Activated CD8-positive, alpha-beta memory T cell treated with anti-CD3 and anti-CD28 coated beads, Interleukin-2, amount 50 U/mL, for 48 hours (primary cell): Measurements from ENCODE around the gene ATG10.
"Not testable (repeated sequence)": the region's sequence is repeated elsewhere in the genome, so short reads cannot be mapped to it uniquely, and the experiment has no call there.

Experiments used
- DNase-seq: peaks from one replicate; pipeline ENCODE4 v3.0.0-alpha.2; 2020

Gene ATG10

GRCh38 chr5:81971712-81972491 is at the start of gene ATG10:
Gene ATG10 (plus strand): TSS chr5:81972023. CDS start chr5:81987571, 15,548 bp downstream.
- DNase-seq: peak; percentile 93

GRCh38 chr5:81922854-81923279 is 49.0 kb upstream of the ATG10 start:
- no peak for DNase-seq

DNA sequence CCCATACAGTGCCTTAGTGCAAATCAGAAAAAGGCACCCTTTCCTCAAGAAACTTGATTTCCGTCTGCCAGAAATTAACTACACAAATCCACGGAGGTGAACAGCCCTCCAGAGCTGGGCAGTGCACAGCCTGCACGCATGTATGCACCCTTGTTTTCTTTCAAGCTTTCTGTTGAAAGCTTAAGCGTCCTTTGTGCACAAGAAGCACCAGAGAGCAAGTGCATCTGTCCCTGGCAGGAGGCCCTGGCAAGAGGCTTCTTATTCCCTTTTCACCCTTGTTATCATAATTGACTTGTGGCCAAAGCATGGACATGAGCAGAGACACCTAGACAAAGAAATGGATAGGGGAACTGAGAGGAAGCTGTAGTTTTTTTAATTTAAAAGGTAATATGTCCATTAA is 47.4 kb upstream of the ATG10 start:
- DNase-seq: no peak

DNA sequence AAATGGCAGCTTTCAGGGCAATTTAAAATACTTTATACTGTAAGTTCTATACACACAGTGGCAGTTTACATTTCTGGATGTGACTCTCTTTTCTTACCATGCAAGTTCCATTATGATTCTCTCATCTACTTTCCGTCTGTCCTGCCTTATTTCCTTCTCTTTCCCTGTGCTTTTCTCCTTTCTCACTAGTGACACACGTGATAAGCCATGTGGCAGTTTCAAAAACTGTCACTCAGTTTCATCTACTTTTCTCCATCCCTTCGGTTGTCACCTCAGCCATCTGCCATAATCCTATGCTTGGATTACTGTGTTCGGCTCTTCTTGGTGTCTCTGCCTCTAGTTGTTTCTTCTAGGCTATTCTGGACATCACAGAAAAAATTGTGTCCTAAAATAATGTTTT is 46.8 kb upstream of the ATG10 start:
- no peak for DNase-seq

DNA sequence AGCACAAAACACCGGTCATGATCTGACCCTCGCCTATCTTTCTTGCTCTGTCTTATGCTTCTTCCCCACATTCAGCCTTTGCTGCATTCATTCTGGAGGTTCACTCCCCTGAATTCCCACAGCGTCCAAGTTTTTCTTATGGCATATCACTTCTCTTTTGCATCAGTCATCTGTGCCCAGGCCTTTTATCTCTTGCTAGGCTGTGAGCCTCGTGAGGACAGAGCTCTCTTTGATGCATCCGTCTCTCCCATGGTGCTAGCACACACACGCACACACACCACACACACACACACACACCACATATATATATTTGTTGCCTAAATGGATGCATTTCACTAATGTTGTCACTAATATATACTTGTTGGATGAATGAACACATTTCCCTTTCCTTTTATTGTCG is 45.8 kb upstream of the ATG10 start:
- no peak for DNase-seq

DNA sequence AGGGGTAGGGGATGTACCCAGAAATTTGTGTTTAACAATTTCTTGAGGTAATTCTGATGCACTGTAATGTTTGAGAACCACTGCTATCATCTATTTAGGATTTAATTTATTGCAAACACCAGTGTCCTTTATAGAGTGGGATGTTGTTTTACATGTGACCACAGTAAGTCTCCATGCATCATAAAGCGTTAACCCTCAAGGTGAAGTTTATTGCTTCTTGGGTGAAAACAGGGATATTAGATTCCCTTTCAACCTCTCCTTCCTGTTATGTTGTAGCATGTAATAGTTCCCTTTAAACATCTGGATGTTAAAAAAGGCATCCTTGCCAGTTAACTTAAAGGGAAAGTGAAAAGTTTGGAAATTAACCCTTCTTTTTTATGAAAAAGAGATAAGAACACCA is 35.8 kb upstream of the ATG10 start:
- DNase-seq: no peak

DNA sequence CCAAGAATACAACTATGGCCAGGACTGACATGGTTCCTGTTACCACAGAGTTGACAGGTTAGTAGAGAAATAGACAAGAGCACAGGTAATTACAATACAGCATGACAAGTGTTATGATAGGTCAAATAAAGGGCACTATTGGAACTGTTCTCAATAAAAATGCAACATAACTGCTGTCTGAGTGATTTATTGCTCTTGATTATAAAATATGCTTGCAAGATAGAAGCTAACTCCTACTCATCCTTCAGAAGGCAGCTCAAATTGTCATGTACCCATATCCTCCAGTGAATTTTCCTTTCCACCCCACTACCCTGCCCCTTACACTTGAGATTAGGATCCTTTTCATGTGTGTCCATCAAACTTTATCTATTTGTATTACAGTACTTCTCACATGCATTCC is 35.1 kb upstream of the ATG10 start:
- no peak for DNase-seq

DNA sequence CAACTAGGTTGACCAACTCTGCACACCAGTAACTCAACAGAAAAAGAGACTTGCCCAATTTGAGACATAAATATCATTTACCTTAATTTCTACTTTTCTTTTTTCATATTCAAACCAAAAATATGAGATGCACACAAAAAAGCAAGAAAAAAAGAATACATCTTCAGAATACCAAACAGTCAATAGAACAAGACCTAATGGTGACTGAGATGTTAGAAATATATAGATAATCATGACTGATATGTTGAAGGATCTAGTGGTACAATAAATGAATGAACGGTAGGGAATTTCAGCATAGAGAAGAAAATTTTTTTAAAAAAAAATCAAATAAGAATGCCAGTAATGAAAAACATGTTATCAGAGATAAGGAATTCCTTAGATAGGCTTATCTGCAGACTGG is 29.1 kb upstream of the ATG10 start:
- no peak for DNase-seq

DNA sequence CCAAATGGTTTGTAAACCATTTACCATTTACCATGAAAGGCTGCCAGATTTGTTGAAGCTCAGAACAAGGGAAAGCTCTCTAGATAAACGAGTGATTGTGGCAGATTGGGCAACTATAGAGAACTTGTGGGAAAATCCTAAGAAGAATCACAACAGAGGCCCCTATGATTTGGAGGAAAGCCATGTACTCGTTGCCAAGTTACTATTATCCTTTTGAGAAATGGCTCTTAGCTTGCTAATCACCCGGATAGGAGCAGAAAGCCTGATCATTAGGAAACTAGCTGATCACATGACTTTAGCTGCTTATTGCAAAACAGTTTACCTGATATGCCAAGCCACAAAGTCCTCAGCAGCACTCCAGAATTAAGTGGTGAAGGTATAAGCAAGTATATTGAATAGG is 23.5 kb upstream of the ATG10 start:
- no peak for DNase-seq

DNA sequence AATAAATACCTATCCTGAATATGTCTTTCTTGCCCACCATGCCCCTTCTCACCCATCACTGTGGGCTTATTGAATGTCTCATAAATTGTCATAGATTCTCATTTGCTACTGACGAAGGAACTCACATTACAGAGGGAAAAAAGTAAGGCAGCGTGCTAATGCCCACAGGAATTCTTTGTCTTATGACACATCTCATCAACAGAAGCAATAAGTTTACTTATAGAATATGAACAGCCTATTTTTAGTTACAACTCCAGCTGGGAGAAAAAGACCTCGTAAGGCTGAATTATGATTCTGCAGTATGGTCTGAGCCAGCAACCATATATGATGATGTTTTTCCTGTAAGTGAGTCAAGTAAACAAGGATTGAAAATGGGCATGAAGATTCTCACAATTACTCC is 22.4 kb upstream of the ATG10 start:
- DNase-seq: no peak

DNA sequence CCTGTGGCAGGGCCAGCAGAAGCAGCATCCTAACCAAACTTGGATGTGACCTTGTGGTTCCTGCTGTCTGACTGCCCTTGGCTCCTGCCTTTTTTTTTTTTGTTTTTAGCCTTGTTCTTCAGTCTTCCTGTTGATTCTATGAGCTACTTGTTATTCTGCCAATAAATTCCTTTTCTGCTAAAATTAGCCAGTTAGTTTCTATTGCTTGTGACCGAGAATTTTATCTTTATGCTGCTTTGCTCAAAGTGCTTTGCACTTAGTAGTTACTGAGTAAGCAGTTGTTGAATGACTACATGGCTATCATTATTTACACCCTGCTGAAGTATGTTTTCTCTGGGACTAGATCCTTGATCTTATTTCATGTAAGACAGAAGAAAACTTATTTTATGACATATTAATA is 20.8 kb upstream of the ATG10 start:
- DNase-seq: no peak

- DNase-seq: not testable (repeated sequence)
Observed at GRCh38 chr5:81954796-81955195, 17.0 kb upstream of the ATG10 start.

DNA sequence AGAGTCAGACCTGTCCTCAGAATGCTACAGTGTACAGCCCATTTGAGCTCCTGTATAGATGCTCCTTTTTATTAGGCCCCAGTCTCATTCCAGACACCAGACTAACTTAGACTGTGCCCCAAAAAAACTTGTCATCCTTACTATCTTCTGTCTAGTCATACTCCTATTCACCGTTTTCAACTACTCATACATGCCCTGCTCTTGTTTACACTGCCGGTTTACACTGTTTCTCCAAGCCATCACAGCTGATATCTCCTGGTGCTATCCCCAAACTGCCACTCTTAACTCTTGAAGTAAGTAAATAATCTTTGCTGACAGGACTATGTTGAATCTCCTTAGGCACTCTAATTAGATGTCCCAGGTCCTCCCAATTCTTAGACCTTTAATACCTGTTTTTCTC is 13.7 kb upstream of the ATG10 start:
- not testable (repeated sequence) for DNase-seq

DNA sequence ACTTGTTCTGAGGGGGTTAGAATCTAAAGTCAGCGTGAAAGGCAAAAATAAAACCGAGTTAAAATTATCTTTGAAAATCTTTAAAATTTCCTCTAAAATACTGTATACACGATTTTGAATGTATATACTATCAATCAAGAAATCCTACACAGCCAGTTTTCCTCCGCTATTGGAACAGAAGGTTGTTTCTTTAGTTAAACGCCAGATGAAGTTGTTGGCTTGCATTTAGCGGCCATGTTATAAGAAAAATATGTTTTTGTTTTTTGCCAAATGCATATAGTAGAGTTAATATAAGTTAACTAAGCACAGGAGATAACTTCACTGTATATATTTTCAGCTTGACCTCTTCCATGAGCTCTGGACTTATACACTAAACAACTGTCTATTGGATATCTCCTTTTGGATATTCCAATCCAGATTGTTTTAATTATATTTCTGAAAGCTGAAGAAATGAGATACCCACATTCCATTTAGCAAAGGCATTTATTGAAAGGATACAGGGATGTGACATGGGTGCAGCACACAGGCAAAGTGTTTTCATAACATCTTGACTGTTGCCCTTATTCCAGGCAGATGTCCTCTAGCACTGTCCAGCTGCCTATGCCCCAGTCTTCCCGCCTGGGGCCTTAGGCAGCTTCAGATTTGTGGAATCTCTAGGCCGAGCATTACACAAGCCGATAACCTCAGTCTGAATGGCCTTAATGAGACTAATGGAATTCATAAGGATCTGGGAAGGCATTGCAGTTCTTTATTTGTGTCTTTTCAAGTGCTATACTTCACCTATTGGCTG is 10.0 kb upstream of the ATG10 start:
- no peak for DNase-seq

GRCh38 chr5:81963544-81963943 is 8.3 kb upstream of the ATG10 start:
- no peak for DNase-seq

GRCh38 chr5:81965524-81965923 is 6.3 kb upstream of the ATG10 start:
- DNase-seq: no peak

DNA sequence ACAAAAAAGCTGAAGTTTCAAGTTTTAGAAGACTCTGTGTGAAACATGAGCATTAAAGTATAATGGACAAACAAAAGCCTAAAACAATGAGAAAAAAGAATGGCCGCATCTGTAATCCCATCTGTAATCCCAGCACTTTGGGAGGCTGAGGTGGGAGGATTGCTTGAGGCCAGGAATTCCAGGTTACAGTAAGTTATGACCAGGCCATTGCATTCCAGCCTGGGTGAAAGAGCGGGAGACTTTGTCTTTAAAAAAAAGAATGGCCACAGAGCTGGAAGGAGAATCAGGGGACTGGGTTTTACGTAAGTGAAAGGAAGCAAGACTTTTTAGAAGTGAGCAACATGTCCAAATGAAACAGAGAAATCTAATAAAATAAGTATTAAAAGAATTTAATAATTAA is 2.6 kb upstream of the ATG10 start:
- no peak for DNase-seq

- no peak for DNase-seq
Observed at GRCh38 chr5:81969912-81970311, 1.9 kb upstream of the ATG10 start.

DNA sequence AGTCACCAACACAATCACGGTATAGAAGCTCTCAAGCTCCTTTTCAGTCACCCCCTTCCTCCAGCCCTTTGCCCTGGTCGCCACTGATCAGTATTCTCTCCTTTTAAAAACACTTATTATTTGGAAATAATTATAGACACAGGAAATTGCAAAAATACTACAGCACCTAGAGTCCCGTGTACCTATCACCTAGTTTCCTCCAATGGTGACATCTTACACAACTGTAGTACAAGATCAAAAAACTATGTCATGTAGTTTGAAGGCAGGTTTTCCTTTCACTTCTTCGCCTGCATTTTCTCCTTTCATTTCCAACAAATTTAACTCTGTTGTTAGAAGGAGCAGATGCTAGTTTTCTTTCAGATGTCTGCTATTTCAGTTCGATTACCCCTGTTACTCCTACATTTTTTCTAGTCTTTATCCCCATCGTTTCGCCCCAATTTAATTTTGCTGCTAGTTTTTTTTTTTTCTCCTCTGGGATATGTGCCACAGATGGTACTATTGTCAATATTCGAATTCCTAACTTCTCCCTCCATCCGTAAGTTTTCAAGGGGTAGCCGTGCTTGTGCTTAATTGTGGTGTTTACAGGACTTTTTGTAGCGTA is 612 bp upstream of the ATG10 start:
- DNase-seq: no peak

- no peak for DNase-seq
Observed at GRCh38 chr5:81972492-81972783, 615 bp downstream of the ATG10 start.

- no peak for DNase-seq
Observed at GRCh38 chr5:81980160-81980559, 8.3 kb downstream of the ATG10 start.

DNA sequence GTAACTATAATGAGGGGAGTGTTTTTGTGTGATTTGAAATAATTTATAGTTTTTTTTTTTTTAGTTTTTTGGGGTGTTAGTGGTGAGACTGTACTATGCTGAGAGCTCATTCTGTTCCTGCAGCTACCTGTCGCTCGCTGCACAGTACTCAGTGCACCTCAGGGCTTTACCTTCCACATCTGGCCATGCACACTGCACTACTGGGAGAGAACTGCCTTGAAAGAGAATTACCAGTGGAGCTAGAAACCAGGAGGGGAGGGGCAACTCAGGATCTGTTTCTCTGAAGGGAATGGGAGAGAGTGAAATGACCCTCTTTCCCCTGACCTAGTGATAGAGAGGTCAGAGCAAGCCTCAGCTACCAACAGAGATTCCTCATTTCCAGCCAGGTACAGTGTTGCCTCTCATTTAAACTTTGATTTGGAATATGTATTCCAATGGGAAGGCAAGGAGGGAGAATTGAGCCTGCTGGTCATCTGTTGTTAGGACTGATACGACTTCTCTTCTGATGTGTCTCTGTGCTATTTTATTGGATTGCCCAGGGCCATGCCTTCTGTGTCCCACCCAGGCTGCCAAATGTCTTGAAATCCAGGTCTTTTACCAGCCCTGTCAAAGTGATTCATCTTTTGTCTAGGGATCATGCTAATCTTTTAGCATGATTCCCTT is 8.9 kb downstream of the ATG10 start:
- no peak for DNase-seq

DNA sequence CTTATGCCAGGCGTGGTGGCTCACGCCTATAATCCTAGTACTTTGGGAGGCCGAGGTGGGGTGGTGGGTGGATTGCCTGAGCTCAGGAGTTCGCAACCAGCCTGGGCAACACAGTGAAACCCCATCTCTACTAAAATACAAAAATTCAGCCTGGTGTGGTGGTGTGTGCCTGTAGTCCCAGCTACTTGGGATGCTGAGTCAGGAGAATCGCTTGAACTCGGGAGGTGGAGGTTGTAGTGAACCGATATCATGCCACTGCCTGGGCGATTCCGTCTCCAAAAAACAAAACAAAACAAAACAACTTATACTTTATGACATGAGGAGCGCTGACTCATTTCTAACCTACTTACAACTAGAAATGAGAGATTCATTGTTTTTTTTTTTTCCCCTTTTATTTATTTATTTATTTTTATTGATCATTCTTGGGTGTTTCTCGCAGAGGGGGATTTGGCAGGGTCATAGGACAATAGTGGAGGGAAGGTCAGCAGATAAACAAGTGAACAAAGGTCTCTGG is 10.4 kb downstream of the ATG10 start:
- not testable (repeated sequence) for DNase-seq
